T47D (cell line): ENCODE data around the gene MT1E.

ENCODE experiments used
- DNase-seq, 2 experiments: peaks; one replicate each; pipeline versions ENCODE4 v3.0.0 to v3.0.0-alpha.2; 2011 to 2012; ENCODE audit warnings: low read depth in 1 of 2, low spot score in 1 of 2
- JUND ChIP-seq: IDR thresholded peaks from 2 replicates; pipeline ENCODE4 v1.6.1; 2012; ENCODE audit warnings: low read depth
- in situ Hi-C: cut with HindIII; loops from 2 replicates; pipeline ENCODE4 v1.10.0; 2016; ENCODE audit warnings: low sequenced_read_pairs, low pct_unique_long_range_greater_than_20kb

MT1E gene

DNA sequence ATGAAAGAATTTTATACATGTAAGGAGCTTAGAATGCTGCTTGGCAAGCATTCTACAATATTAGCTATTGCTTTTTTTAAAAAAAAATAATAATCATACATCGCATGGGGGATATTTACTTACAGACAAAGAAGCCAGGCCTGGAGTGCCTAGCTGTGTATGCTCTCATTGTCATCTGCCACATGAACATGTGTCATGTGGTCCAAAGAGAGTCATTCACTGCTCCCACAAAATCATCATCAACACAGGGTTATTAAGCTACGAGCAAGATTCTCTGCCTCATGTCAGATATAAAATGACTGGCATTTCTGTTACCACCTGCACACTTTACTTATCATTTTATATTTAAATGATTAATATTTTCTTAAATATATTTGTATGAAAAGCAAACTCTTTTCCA, 1.9 kb upstream of the MT1E start:
- in situ Hi-C loops = no loop called here
- no peak for TF ChIP-seq JUND
- DNase-seq = no peak

DNA sequence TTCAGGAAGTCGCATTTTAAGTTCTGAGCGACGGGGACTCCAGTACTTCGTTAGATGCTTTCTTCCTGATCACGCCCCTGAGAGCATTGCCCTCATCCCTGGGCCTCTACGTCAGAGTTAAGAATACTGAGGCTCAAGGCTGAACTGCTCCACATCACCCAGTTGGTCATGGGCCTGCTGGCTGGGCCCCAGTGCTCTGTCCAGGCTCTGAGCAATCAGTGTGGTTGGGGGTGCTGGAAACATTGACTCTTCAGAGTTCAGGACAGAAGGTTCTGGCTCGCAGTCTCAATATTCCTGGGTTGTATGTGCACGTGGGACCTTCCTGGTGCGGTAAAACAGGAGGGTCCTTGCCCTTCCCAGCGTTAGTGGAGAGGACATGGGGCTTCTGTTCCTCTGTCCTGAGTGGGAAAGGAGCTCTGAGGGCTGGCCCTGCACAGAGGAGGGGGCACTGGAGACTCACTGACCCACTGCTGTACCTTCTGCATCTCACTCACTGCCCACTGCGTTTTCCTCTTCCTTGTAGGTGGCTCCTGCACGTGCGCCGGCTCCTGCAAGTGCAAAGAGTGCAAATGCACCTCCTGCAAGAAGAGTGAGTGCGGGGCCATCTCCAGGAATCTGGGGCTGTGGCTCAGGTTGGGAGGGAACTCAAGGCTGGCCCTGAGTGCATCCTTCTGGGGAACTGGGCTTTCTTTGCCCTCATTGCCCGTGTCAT, 518 bp downstream of the MT1E start:
- TF ChIP-seq JUND = no peak
- no peak for DNase-seq
- in situ Hi-C loops = no loop called here

GRCh38 chr16:56626685-56627084, 1.1 kb downstream of the MT1E start:
- no peak for DNase-seq
- no peak for TF ChIP-seq JUND
- in situ Hi-C loops = no loop called here

DNA sequence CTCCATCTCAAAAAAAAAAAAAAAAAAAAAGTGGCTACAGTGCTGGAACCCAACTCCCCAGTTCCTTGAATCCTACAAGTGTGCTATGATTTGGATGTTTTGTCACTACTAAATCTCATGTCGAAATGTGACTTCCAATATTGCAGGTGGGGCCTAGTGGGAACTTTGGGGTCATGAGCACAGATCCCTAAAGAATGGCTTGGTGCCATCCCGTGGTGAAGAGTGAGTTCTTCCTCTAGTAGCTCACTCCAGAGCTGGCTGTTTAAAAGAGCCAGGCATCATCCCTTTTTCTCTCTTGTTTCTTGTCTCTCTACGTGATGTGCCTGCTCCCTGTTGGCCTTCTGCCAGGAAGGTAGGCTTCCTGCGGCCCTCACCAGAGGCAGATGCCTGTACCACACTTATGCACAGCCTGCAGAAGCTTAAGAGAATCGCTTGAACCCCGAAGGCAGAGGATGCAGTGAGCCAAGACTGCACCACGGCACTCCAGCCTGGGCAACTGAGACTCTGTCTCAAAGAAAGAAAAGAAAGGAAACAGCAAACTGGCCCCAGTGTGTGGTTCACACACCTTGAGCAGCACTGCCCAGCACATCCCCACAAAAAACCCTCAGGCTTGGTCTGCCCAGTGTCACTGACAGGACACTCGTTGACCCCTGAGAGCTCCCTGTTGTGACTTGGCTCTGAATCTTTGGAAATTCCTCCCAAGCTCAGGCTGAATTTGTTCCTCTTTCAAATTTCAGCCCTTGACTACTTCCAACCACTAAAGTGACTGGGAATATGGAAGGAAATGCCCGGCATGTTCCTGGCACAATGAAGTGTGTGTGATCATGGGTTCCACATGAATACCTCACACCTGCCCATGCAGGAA, 3.1 kb downstream of the MT1E start:
- no peak for TF ChIP-seq JUND
- in situ Hi-C loops = no loop called here
- no peak for DNase-seq

- in situ Hi-C loops = no loop called here
- no peak for DNase-seq
- no peak for TF ChIP-seq JUND
These were observed 4.0 kb downstream of the MT1E start for GRCh38 chr16:56629531-56629930.

GRCh38 chr16:56630134-56630533, 4.6 kb downstream of the MT1E start:
- TF ChIP-seq JUND = no peak
- DNase-seq = no peak
- in situ Hi-C loops = no loop called here

DNA sequence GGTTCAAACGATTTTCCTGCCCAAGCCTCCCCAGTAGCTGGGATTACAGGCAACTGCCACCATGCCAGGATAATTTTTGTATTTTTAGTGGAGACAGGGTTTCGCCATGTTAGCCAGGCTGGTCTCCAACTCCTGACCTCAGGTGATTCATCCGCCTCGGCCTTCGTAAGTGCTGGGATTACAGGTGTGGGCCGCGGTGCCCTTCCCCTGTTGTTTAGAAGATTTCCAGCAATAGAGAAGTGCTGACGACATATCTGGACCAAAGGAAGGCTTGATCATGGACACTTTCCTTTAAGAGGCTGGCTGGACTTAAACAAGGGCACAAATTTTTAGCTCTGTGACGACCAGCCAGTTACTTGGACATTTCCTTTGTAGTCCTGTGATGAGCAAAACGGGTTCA, 5.6 kb downstream of the MT1E start:
- DNase-seq = no peak
- in situ Hi-C loops = no loop called here
- TF ChIP-seq JUND = no peak

- TF ChIP-seq JUND = no peak
- in situ Hi-C loops = no loop called here
These were observed 6.2 kb downstream of the MT1E start for GRCh38 chr16:56631832-56632155.

DNA sequence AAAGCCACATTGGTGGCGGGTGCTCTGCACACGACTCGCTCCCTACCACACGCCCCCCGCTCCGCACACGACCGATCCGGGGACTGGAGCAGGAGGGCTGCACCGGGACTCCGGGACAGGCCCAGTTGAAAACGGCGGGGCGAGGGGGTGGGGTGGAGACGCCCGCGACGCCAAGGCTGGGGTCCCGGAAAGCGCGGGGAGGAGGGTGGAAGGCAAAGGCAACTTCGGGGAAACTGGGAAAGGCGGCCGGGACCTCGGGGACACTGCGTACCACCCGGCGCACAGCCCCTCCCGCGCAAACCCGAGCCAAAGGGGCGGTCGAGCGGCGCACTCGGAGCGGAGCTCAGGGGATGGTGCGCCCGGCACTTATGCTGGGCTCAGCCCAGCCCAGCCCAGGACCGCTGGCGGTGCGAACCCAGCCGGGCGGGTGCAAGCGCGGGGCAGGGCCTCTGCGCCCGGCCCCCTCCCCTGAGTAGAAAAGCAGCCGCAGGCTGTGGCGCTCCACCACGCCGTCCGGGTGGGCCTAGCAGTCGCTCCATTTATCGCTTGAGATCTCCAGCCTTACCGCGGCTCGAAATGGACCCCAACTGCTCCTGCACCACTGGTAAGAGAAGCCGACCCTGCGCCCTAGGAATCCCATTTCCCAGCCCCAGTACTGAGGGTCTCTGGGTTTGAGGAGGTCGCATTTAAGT, 6.7 kb downstream of the MT1E start, which contains the start of gene MT1M:
MT1M (plus strand) TSS at position 504 of the 692 bp plus-strand sequence; CDS start at position 577, 73 bp downstream.
- no peak for TF ChIP-seq JUND
- in situ Hi-C loops = no loop called here
- DNase-seq = no peak

More at GRCh38 chr16:56631832-56632155, 6.2 kb downstream of the MT1E start:
- DNase-seq = no peak

GRCh38 chr16:56632848-56633365, 7.3 kb downstream of the MT1E start:
- in situ Hi-C loops = no loop called here
- TF ChIP-seq JUND = no peak

GRCh38 chr16:56633535-56633934, 8.0 kb downstream of the MT1E start:
- no peak for DNase-seq
- in situ Hi-C loops = no loop called here
- no peak for TF ChIP-seq JUND

More at GRCh38 chr16:56632848-56633365, 7.3 kb downstream of the MT1E start:
- DNase-seq = no peak

- DNase-seq = no peak
These were observed 9.3 kb downstream of the MT1E start for GRCh38 chr16:56634715-56635440.

More at GRCh38 chr16:56634715-56635440, 9.3 kb downstream of the MT1E start:
- in situ Hi-C loops = no loop called here
- TF ChIP-seq JUND = no peak
